ENCODE data around the gene PRKCI.
"Not testable (repeated sequence)": the region's sequence is repeated elsewhere in the genome, so short reads cannot be mapped to it uniquely, and the experiment has no call there.

PRKCI gene

DNA sequence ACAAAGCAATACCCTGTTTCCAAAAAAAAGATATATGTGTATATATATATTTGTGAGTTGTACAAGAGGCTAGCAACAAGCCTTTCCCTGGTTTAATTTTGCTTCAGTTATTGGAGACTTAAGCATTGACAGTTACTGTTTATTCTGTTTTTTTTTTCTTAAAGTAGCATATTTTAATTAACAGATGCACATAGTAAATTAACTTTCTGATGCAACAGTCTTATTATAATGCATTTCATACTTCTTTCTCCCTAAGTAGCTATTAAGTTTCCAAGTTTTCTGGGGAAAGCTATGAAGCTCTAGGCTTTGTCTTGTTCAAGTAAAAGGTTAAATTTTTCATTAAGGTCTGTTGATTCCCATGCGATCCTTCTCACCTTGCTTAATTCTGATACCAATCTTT is 17.9 kb downstream of the PRKCI start:
- in situ Hi-C loops (cut with MboI; ENCODE audit: low sequenced_read_pairs), result no loop called here
- no peak for DNase-seq (ENCODE audit: low spot score in 2 of 2)
- Histone ChIP-seq H3K4me1 (peaks cover 4% of the 10 kb centered on the region; the same call in 1 of the 2 replicates), H3K9me3 (no peaks in the 10 kb centered on the region), H3K27me3 (ENCODE audit: low read depth) (no peaks in the 10 kb centered on the region), H3K4me3 (no peak overlapping the region), H3K36me3 (replicated peaks) (peaks cover 11% of the 10 kb centered on the region)

DNA sequence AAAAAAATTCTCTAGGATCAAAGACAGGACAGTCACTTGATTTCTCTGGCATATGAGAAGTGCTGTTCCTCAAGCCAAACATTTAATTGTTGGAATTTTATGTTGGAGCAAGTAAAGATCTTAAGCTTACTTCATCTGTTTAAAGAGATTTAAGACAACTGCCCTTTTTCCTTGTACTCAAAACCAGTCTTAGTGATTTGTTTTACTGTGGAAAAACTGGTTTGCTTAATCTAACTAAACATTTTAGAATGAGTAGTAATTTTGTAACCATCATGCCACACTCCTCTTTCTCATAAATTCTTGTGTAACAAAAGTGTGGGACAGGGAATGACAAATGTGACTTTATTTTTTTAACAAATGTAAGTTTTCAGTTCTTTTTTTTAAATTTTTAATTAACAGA is 18.4 kb downstream of the PRKCI start:
- DNase-seq (ENCODE audit: low spot score in 2 of 2), result no peak
- Histone ChIP-seq H3K4me3 (no peak overlapping the region), H3K9me3 (no peaks in the 10 kb centered on the region), H3K4me1 (peaks cover 4% of the 10 kb centered on the region; the same call in 1 of the 2 replicates), H3K27me3 (ENCODE audit: low read depth) (no peaks in the 10 kb centered on the region), H3K36me3 (replicated peaks) (peaks cover 11% of the 10 kb centered on the region)
- in situ Hi-C loops (cut with MboI; ENCODE audit: low sequenced_read_pairs), result no loop called here

DNA sequence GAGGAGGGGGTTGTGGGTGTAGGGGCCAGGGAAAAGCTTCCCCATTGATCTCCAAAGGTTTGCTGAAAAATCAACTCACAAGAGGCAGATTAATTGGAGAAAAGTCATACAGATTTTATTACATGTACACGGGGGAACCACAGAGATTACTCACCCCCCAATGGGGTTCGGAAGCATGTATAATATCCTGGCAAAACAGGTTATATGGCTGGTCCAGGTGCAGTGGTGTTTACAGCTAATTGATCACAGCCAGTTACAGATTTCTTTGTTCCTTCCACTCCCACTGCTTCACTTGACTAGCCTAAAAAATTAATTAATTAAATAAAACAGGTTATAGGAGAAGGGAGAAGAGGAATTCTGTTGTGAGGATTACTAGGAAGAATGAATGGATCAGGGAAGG is 22.4 kb downstream of the PRKCI start:
- no peaks in the 10 kb centered on the region for H3K9me3 ChIP-seq
- peaks cover 10% of the 10 kb centered on the region for H3K36me3 ChIP-seq (replicated peaks)
- no peaks in the 10 kb centered on the region for H3K27me3 ChIP-seq (ENCODE audit: low read depth)
- no peak overlapping the region for H3K4me3 ChIP-seq
- DNase-seq (ENCODE audit: low spot score in 2 of 2), result no peak
- in situ Hi-C loops (cut with MboI; ENCODE audit: low sequenced_read_pairs), result no loop called here
- H3K4me1 ChIP-seq, result peaks cover 4% of the 10 kb centered on the region; the same call in 1 of the 2 replicates

DNA sequence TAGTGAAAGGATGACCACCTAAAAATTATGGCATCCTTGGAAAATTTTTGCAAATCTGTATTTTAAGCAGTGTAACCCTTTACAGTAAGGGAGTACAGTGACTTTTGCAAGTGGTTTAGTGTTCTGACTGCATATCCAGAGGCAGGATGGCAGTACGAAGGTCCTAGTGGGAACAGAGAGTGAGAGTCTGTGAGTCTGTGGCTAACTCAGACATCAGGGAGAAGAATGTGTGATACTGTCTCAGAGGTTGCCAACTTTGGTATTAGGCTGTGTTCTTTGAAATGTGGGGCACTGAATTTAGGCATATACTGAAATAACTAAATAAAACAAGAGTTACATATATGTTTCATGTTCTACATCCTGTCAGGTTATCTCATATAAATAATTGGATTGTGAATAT is 25.7 kb downstream of the PRKCI start:
- in situ Hi-C loops (cut with MboI; ENCODE audit: low sequenced_read_pairs), result no loop called here

GRCh38 chr3:170256597-170256996 is 34.4 kb downstream of the PRKCI start:
- peaks cover 14% of the 10 kb centered on the region for H3K36me3 ChIP-seq (replicated peaks)

More for the DNA sequence above, 25.7 kb downstream of the PRKCI start:
- no peaks in the 10 kb centered on the region for H3K27me3 ChIP-seq (ENCODE audit: low read depth)
- H3K36me3 ChIP-seq (replicated peaks), result peaks cover 17% of the 10 kb centered on the region
- DNase-seq (ENCODE audit: low spot score in 2 of 2), result no peak
- H3K4me1 ChIP-seq, result no peaks in the 10 kb centered on the region; the same call in 1 of the 2 replicates
- H3K9me3 ChIP-seq, result no peaks in the 10 kb centered on the region
- no peak overlapping the region for H3K4me3 ChIP-seq

GRCh38 chr3:170257145-170257544 is 34.9 kb downstream of the PRKCI start:
- H3K4me1 ChIP-seq, result no peaks in the 10 kb centered on the region
- H3K36me3 ChIP-seq (replicated peaks), result peaks cover 14% of the 10 kb centered on the region
- no peaks in the 10 kb centered on the region for H3K9me3 ChIP-seq
- H3K27me3 ChIP-seq (ENCODE audit: low read depth), result no peaks in the 10 kb centered on the region
- in situ Hi-C loops (cut with MboI; ENCODE audit: low sequenced_read_pairs), result no loop called here
- no peak for DNase-seq (ENCODE audit: low spot score in 2 of 2)
- no peak overlapping the region for H3K4me3 ChIP-seq

More at GRCh38 chr3:170256597-170256996, 34.4 kb downstream of the PRKCI start:
- H3K4me1 ChIP-seq, result no peaks in the 10 kb centered on the region
- in situ Hi-C loops (cut with MboI; ENCODE audit: low sequenced_read_pairs), result no loop called here
- H3K9me3 ChIP-seq, result no peaks in the 10 kb centered on the region
- no peaks in the 10 kb centered on the region for H3K27me3 ChIP-seq (ENCODE audit: low read depth)
- no peak overlapping the region for H3K4me3 ChIP-seq
- no peak for DNase-seq (ENCODE audit: low spot score in 2 of 2)

- in situ Hi-C loops (cut with MboI; ENCODE audit: low sequenced_read_pairs), result no loop called here
- Histone ChIP-seq H3K4me3 (no peak overlapping the region), H3K9me3 (no peaks in the 10 kb centered on the region), H3K36me3 (replicated peaks) (peaks cover 10% of the 10 kb centered on the region), H3K27me3 (ENCODE audit: low read depth) (no peaks in the 10 kb centered on the region), H3K4me1 (no peaks in the 10 kb centered on the region)
- no peak for DNase-seq (ENCODE audit: low spot score in 2 of 2)
These were observed 35.9 kb downstream of the PRKCI start for GRCh38 chr3:170258105-170258487.

GRCh38 chr3:170259907-170260306 is 37.7 kb downstream of the PRKCI start:
- H3K9me3 ChIP-seq, result no peaks in the 10 kb centered on the region
- H3K4me1 ChIP-seq, result no peaks in the 10 kb centered on the region
- no peak for DNase-seq (ENCODE audit: low spot score in 2 of 2)
- H3K36me3 ChIP-seq (replicated peaks), result peaks cover 17% of the 10 kb centered on the region
- no peaks in the 10 kb centered on the region for H3K27me3 ChIP-seq (ENCODE audit: low read depth)
- in situ Hi-C loops (cut with MboI; ENCODE audit: low sequenced_read_pairs), result no loop called here
- no peak overlapping the region for H3K4me3 ChIP-seq

DNA sequence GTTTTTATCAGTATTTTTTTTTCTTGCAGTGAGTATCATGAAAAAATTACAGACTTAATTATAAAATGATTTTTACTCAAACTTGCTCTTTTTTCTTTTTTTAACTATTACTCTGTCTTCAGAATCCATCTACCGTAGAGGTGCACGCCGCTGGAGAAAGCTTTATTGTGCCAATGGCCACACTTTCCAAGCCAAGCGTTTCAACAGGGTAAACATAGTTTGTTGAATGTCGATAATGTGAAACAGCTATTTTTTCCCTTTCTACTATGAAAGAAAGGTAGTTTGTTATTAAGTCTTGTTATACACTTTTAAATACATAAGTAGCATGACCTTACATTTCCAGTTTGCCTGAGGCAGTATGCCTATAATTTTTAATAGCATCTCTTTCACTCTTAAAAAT is 45.6 kb downstream of the PRKCI start:
- Histone ChIP-seq H3K4me3 (no peak overlapping the region), H3K27me3 (ENCODE audit: low read depth) (no peaks in the 10 kb centered on the region), H3K4me1 (no peaks in the 10 kb centered on the region), H3K9me3 (no peaks in the 10 kb centered on the region), H3K36me3 (replicated peaks) (peaks cover 33% of the 10 kb centered on the region)
- in situ Hi-C loops (cut with MboI; ENCODE audit: low sequenced_read_pairs), result no loop called here
- DNase-seq (ENCODE audit: low spot score in 2 of 2), result no peak

GRCh38 chr3:170269673-170270254 is 47.5 kb downstream of the PRKCI start:
- H3K4me1 ChIP-seq; DNase-seq (ENCODE audit: low spot score in 2 of 2); H3K9me3 ChIP-seq; H3K4me3 ChIP-seq; H3K27me3 ChIP-seq (ENCODE audit: low read depth); in situ Hi-C loops (cut with MboI; ENCODE audit: low sequenced_read_pairs): not testable (repeated sequence)
- H3K36me3 ChIP-seq (replicated peaks), result peaks cover 39% of the 10 kb centered on the region

GRCh38 chr3:170270282-170270881 is 48.2 kb downstream of the PRKCI start:
- Histone ChIP-seq H3K4me1 (no peaks in the 10 kb centered on the region), H3K36me3 (replicated peaks) (peaks cover 38% of the 10 kb centered on the region), H3K9me3 (no peaks in the 10 kb centered on the region), H3K4me3 (no peak overlapping the region), H3K27me3 (ENCODE audit: low read depth) (no peaks in the 10 kb centered on the region)
- in situ Hi-C loops (cut with MboI; ENCODE audit: low sequenced_read_pairs), result no loop called here
- DNase-seq (ENCODE audit: low spot score in 2 of 2), result no peak

DNA sequence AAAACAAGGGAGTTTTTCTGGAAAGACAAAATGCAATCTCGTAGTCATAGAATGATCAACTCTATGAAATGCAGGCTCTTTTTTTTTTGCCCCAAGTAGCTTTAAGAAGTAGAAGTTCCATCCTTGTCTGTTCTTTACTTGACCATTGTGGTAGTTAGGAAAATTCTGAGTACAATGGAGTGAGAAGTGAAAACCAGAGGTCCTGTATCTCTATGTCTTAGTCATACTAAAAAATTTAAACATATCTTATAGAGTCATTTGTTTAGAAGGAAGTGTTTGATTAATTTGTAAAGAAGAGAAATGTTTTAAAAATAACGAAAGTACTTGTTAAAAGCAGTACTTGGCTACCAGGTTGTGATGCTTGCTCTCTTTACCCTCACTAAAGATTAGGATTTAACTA is 52.4 kb downstream of the PRKCI start:
- no peaks in the 10 kb centered on the region for H3K9me3 ChIP-seq
- in situ Hi-C loops (cut with MboI; ENCODE audit: low sequenced_read_pairs), result no loop called here
- no peak overlapping the region for H3K4me3 ChIP-seq
- peaks cover 36% of the 10 kb centered on the region for H3K36me3 ChIP-seq (replicated peaks)
- H3K4me1 ChIP-seq, result no peaks in the 10 kb centered on the region
- H3K27me3 ChIP-seq (ENCODE audit: low read depth), result no peaks in the 10 kb centered on the region
- no peak for DNase-seq (ENCODE audit: low spot score in 2 of 2)

- no peak for DNase-seq (ENCODE audit: low spot score in 2 of 2)
- Histone ChIP-seq H3K27me3 (ENCODE audit: low read depth) (no peaks in the 10 kb centered on the region), H3K4me1 (no peaks in the 10 kb centered on the region), H3K9me3 (no peaks in the 10 kb centered on the region), H3K4me3 (no peak overlapping the region), H3K36me3 (replicated peaks) (peaks cover 39% of the 10 kb centered on the region)
- in situ Hi-C loops (cut with MboI; ENCODE audit: low sequenced_read_pairs), result no loop called here
These were observed 53.6 kb downstream of the PRKCI start for GRCh38 chr3:170275832-170276231.

DNA sequence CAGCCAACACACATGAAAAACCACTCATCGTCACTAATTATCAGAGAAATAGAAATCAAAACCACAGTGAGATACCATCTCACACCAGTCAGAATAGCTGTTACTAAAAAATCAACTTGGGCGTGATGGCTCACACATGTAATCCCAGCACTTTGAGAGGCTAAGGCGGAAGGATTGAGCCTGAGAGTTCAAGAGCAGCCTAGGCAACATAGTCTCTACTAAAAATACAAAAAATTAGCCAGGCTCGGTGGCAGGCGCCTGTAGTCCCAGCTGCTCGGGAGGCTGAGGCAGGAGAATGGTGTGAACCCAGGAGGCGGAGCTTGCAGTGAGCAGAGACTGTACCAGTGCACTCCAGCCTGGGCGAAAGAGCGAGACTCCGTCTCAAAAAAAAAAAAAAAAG is 55.1 kb downstream of the PRKCI start:
- in situ Hi-C loops (cut with MboI; ENCODE audit: low sequenced_read_pairs), result not testable (repeated sequence)
- peaks cover 41% of the 10 kb centered on the region for H3K36me3 ChIP-seq (replicated peaks)

More for the DNA sequence above, 55.1 kb downstream of the PRKCI start:
- not testable (repeated sequence) for DNase-seq (ENCODE audit: low spot score in 2 of 2); H3K27me3 ChIP-seq (ENCODE audit: low read depth); H3K4me3 ChIP-seq; H3K9me3 ChIP-seq; H3K4me1 ChIP-seq
